HepG2 (cell line): Measurements from ENCODE around the gene MAP3K4. TPM values are rescaled to one million over a fixed set of nuclear protein-coding genes. Genes with fewer than 3 reads are reported as not detected.

Experiments
- CENPX ChIP-seq: sonication (generic); formaldehyde crosslinking; IDR thresholded peaks from 2 replicates; pipeline ENCODE4 v1.9.0; 2021; ENCODE audit warnings: mild to moderate bottlenecking, missing genetic modification reagents, moderate library complexity
- CREB1 ChIP-seq, 2 experiments: fragments of 450-650 bp in 1 of 2; IDR thresholded peaks; 2 replicates each; pipeline ENCODE4 v1.6.1; 2016 to 2017; ENCODE audit warnings: control low read depth in 1 of 2, mild to moderate bottlenecking in 1 of 2, missing compliant biosample characterization in 1 of 2, missing genetic modification characterization in 1 of 2
- FOXC1 ChIP-seq: sonication (generic); formaldehyde crosslinking; IDR thresholded peaks from 2 replicates; pipeline ENCODE4 v1.8.0; 2022; ENCODE audit warnings: mild to moderate bottlenecking, missing genetic modification reagents, borderline replicate concordance
- HHEX ChIP-seq: IDR thresholded peaks from 2 replicates; pipeline ENCODE4 v1.6.1; 2016; ENCODE audit warnings: control low read depth
- HOXA5 ChIP-seq: sonication (generic); formaldehyde crosslinking; IDR thresholded peaks from 2 replicates; pipeline ENCODE4 v1.4.0; 2020; ENCODE audit warnings: missing genetic modification reagents
- IRX3 ChIP-seq: sonication (generic); formaldehyde crosslinking; IDR thresholded peaks from 2 replicates; pipeline ENCODE4 v1.8.1; 2023; ENCODE audit warnings: mild to moderate bottlenecking, low read depth, missing genetic modification reagents, borderline replicate concordance
- KLF6 ChIP-seq: IDR thresholded peaks from 2 replicates; pipeline ENCODE4 v1.8.0; 2016; ENCODE audit warnings: missing biosample characterization, missing genetic modification reagents
- NCOR1 ChIP-seq: fragments of 200-600 bp; sonication (generic); IDR thresholded peaks from 2 replicates; pipeline ENCODE4 v1.7.0; 2017; ENCODE audit warnings: antibody characterized with exemption, low read length, borderline replicate concordance
- NFKB2 ChIP-seq: sonication (generic); formaldehyde crosslinking; IDR thresholded peaks from 2 replicates; pipeline ENCODE4 v1.4.0; 2020; ENCODE audit warnings: missing genetic modification reagents, borderline replicate concordance
- NFRKB ChIP-seq: fragments of 450-650 bp; IDR thresholded peaks from 2 replicates; pipeline ENCODE4 v1.6.1; 2017
- SAFB2 ChIP-seq: sonication (generic); formaldehyde crosslinking; IDR thresholded peaks from 2 replicates; pipeline ENCODE4 v1.5.1; 2020; ENCODE audit warnings: missing genetic modification reagents, low read depth, mild to moderate bottlenecking, borderline replicate concordance
- SOX5 ChIP-seq: IDR thresholded peaks from 2 replicates; pipeline ENCODE4 v1.6.1; 2016; ENCODE audit warnings: borderline replicate concordance
- SP4 ChIP-seq: sonication (generic); formaldehyde crosslinking; IDR thresholded peaks from 2 replicates; pipeline ENCODE4 v1.8.1; 2023; ENCODE audit warnings: mild to moderate bottlenecking, missing genetic modification reagents
- SPEN ChIP-seq: sonication (generic); formaldehyde crosslinking; IDR thresholded peaks from 2 replicates; pipeline ENCODE4 v1.5.1; 2020; ENCODE audit warnings: low read depth, mild to moderate bottlenecking, missing genetic modification reagents
- ZFAT ChIP-seq: sonication (generic); formaldehyde crosslinking; conservative IDR thresholded peaks from 2 replicates; pipeline ENCODE4 v1.8.1; 2023; ENCODE audit warnings: missing genetic modification reagents, inconsistent platforms
- ZNF17 ChIP-seq: sonication (generic); formaldehyde crosslinking; IDR thresholded peaks from 2 replicates; pipeline ENCODE4 v1.5.0; 2020; ENCODE audit warnings: mild to moderate bottlenecking, missing genetic modification reagents
- ZNF33B ChIP-seq: sonication (generic); formaldehyde crosslinking; IDR thresholded peaks from 2 replicates; pipeline ENCODE4 v1.5.1; 2020; ENCODE audit warnings: mild to moderate bottlenecking, missing genetic modification reagents
- ZNF552 ChIP-seq: sonication (generic); formaldehyde crosslinking; IDR thresholded peaks from 2 replicates; pipeline ENCODE4 v1.9.0; 2022; ENCODE audit warnings: missing genetic modification reagents, mild to moderate bottlenecking, borderline replicate concordance
- ZSCAN29 ChIP-seq: sonication (generic); formaldehyde crosslinking; conservative IDR thresholded peaks from 2 replicates; pipeline ENCODE4 v1.4.0; 2020; ENCODE audit warnings: mild to moderate bottlenecking, missing genetic modification reagents
- polyA plus RNA-seq, 8 experiments: library from polyadenylated mRNA; depleted of rRNA in 3 of 8; stranded (reverse) in 7 of 8; unstranded in 1 of 8; fragments of >200 nt; fragmentation: Illumina TruSeq in 4 of 8; extraction: Trizol in 4 of 8; gene quantifications; 2 replicates each; pipeline versions ENCODE4 v1.2.1 to v1.2.3, GENCODE V29; 2011 to 2016; ENCODE audit warnings: low read depth in 4 of 8, missing spikeins in 1 of 8, mixed read lengths in 1 of 8; ENCODE audit not compliant: insufficient read depth in 1 of 8
- total RNA-seq, 5 experiments: library from RNA; depleted of rRNA; stranded (reverse); fragments of >200 nt; fragmentation: Illumina TruSeq; extraction: Trizol; gene quantifications; 2 replicates each; pipeline ENCODE4 v1.2.3, GENCODE V29; 2016; ENCODE audit warnings: low read depth in 1 of 5
- TF ChIP-seq, protein P1 (sequence below), 2 experiments: IDR thresholded peaks; 2 replicates each; pipeline ENCODE4 v1.6.1; 2011 to 2012; ENCODE audit warnings: low read length in 2 of 2, borderline replicate concordance in 1 of 2, low read depth in 1 of 2, mild to moderate bottlenecking in 1 of 2, moderate library complexity in 1 of 2
- TF ChIP-seq, protein P2 (sequence below): sonication (generic); formaldehyde crosslinking; IDR thresholded peaks from 2 replicates; pipeline ENCODE4 v1.9.0; 2021; ENCODE audit warnings: missing genetic modification reagents, mild to moderate bottlenecking, borderline replicate concordance
- TF ChIP-seq, protein P3 (sequence below): IDR thresholded peaks from 2 replicates; pipeline ENCODE4 v1.6.1; 2016; ENCODE audit warnings: low read depth, borderline replicate concordance
- TF ChIP-seq, protein P4 (sequence below): sonication (generic); formaldehyde crosslinking; IDR thresholded peaks from 2 replicates; pipeline ENCODE4 v1.4.0; 2020; ENCODE audit warnings: missing genetic modification reagents

The MAP3K4 gene
- total and polyA plus RNA-seq, 2 of the 13 experiments (the other 11 are each of a cell fraction or from before 2014, with no cell fraction given) = 12.9 to 33.6 TPM

DNA sequence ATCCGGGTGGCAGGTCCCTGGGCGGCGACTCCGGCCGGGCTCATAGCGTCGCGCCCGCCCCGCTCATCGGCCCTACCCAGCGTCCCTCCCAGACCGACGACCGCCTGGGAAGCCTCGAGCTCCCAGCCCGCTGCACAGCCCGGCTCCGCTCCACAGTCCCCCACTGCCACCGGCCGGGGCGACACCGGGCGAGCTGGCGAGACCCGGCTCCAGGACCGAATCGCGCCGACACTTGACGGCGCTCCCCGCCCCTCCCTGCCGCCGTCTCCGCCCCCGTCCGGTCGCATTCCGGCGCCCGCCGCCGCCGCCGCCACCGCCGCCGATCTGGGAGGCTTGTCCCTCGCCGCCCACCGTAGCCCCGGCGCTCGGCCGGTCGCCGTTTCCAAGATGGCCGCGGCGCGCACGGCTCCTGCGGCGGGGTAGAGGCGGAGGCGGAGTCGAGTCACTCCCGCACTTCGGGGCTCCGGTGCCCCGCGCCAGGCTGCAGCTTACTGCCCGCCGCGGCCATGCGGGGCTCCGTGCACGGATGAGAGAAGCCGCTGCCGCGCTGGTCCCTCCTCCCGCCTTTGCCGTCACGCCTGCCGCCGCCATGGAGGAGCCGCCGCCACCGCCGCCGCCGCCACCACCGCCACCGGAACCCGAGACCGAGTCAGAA, at the start of gene MAP3K4 (continued):
- TF ChIP-seq, protein P1, sequence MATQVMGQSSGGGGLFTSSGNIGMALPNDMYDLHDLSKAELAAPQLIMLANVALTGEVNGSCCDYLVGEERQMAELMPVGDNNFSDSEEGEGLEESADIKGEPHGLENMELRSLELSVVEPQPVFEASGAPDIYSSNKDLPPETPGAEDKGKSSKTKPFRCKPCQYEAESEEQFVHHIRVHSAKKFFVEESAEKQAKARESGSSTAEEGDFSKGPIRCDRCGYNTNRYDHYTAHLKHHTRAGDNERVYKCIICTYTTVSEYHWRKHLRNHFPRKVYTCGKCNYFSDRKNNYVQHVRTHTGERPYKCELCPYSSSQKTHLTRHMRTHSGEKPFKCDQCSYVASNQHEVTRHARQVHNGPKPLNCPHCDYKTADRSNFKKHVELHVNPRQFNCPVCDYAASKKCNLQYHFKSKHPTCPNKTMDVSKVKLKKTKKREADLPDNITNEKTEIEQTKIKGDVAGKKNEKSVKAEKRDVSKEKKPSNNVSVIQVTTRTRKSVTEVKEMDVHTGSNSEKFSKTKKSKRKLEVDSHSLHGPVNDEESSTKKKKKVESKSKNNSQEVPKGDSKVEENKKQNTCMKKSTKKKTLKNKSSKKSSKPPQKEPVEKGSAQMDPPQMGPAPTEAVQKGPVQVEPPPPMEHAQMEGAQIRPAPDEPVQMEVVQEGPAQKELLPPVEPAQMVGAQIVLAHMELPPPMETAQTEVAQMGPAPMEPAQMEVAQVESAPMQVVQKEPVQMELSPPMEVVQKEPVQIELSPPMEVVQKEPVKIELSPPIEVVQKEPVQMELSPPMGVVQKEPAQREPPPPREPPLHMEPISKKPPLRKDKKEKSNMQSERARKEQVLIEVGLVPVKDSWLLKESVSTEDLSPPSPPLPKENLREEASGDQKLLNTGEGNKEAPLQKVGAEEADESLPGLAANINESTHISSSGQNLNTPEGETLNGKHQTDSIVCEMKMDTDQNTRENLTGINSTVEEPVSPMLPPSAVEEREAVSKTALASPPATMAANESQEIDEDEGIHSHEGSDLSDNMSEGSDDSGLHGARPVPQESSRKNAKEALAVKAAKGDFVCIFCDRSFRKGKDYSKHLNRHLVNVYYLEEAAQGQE (IDR thresholded peaks at IDR 0.05; ENCODE audit: borderline replicate concordance in 1 of 2, low read depth in 1 of 2, low read length in 2 of 2) = no peak; a peak in 1 of 4 replicates
- TF ChIP-seq ZNF33B (CRISPR knock-in tag) (no peak; the same call in 1 of the 2 replicates), SOX5 (CRISPR knock-in tag) (no peak), SP4 (CRISPR knock-in tag) (no peak), SAFB2 (CRISPR knock-in tag) (peak; percentile 79), FOXC1 (CRISPR knock-in tag) (no peak; the same call in none of the 2 replicates), CENPX (CRISPR knock-in tag) (no peak), ZSCAN29 (CRISPR knock-in tag) (no peak; the same call in 1 of the 2 replicates), NFKB2 (CRISPR knock-in tag) (peak; percentile 43; the same call in 1 of the 2 replicates), HOXA5 (peak; percentile 61), ZNF17 (CRISPR knock-in tag) (no peak), NCOR1 (no peak; the same call in 1 of the 2 replicates), IRX3 (CRISPR knock-in tag) (no peak; the same call in 1 of the 2 replicates), ZNF552 (CRISPR knock-in tag) (no peak; the same call in 1 of the 2 replicates), SPEN (CRISPR knock-in tag) (peak; percentile 89), KLF6 (CRISPR knock-in tag) (peak; percentile 70), ZFAT (CRISPR knock-in tag) (no peak), CREB1 (IDR thresholded peaks at IDR 0.05) (no peak), CREB1 (CRISPR knock-in tag; IDR thresholded peaks at IDR 0.05) (no peak), NFRKB (0 out of 2 replicates have a peak, but pooled peaks have one; percentile 14), HHEX (no peak)
- TF ChIP-seq, protein P2, sequence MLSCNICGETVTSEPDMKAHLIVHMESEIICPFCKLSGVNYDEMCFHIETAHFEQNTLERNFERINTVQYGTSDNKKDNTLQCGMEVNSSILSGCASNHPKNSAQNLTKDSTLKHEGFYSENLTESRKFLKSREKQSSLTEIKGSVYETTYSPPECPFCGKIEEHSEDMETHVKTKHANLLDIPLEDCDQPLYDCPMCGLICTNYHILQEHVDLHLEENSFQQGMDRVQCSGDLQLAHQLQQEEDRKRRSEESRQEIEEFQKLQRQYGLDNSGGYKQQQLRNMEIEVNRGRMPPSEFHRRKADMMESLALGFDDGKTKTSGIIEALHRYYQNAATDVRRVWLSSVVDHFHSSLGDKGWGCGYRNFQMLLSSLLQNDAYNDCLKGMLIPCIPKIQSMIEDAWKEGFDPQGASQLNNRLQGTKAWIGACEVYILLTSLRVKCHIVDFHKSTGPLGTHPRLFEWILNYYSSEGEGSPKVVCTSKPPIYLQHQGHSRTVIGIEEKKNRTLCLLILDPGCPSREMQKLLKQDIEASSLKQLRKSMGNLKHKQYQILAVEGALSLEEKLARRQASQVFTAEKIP = no peak
- TF ChIP-seq, protein P3, sequence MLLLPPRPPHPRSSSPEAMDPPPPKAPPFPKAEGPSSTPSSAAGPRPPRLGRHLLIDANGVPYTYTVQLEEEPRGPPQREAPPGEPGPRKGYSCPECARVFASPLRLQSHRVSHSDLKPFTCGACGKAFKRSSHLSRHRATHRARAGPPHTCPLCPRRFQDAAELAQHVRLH (CRISPR knock-in tag) = no peak; the same call in none of the 2 replicates
- TF ChIP-seq, protein P4, sequence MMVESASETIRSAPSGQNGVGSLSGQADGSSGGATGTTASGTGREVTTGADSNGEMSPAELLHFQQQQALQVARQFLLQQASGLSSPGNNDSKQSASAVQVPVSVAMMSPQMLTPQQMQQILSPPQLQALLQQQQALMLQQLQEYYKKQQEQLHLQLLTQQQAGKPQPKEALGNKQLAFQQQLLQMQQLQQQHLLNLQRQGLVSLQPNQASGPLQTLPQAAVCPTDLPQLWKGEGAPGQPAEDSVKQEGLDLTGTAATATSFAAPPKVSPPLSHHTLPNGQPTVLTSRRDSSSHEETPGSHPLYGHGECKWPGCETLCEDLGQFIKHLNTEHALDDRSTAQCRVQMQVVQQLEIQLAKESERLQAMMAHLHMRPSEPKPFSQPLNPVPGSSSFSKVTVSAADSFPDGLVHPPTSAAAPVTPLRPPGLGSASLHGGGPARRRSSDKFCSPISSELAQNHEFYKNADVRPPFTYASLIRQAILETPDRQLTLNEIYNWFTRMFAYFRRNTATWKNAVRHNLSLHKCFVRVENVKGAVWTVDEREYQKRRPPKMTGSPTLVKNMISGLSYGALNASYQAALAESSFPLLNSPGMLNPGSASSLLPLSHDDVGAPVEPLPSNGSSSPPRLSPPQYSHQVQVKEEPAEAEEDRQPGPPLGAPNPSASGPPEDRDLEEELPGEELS (CRISPR knock-in tag) = no peak
